ENCODE data around the gene KCNA1. TPM values are rescaled to one million over a fixed set of nuclear protein-coding genes. Genes with fewer than 3 reads are reported as not detected.
"Not testable (repeated sequence)": the region's sequence is repeated elsewhere in the genome, so short reads cannot be mapped to it uniquely, and the experiment has no call there.

KCNA1 gene
- total RNA-seq, 1 experiment from 2014 or later, result 0.98 TPM

- no peak overlapping the region for H2AK5ac ChIP-seq (ENCODE audit: insufficient read length, low read length)
- no peaks in the 10 kb centered on the region for H3K27me3 ChIP-seq (ENCODE audit: insufficient read depth, low read length)
- H3K79me1 ChIP-seq (ENCODE audit: insufficient read depth, low read depth, low read length, poor library complexity, severe bottlenecking), result no peaks in the 10 kb centered on the region
- no peak overlapping the region for H2BK12ac ChIP-seq (ENCODE audit: insufficient read length, low read depth, low read length)
- no peak overlapping the region for H3K4me3 Mint-ChIP-seq
- peaks cover 40% of the 10 kb centered on the region for H3K27me3 Mint-ChIP-seq (ENCODE audit: low read depth)
- H3K27ac ChIP-seq (ENCODE audit: insufficient read length, low read depth, low read length), result no peak overlapping the region
- no peak overlapping the region for H3K4me2 ChIP-seq (ENCODE audit: insufficient read depth, insufficient read length, low read length)
- no peak overlapping the region for H2BK15ac ChIP-seq (ENCODE audit: low read depth, low read length)
- no peak for DNase-seq
- no peak overlapping the region for H4K8ac ChIP-seq (replicated peaks; ENCODE audit: insufficient read length, low read depth, low read length)
- no peak overlapping the region for H4K91ac ChIP-seq (ENCODE audit: insufficient read length, low read depth, low read length)
- H2BK120ac ChIP-seq (ENCODE audit: low read depth, low read length, poor library complexity, severe bottlenecking), result no peak overlapping the region
- no peaks in the 10 kb centered on the region for H4K20me1 ChIP-seq (ENCODE audit: control insufficient read depth, insufficient read depth, insufficient read length)
- H3K4ac ChIP-seq (ENCODE audit: low read depth, low read length), result no peak overlapping the region
- H3K56ac ChIP-seq (ENCODE audit: insufficient read length, low read depth, low read length), result no peak overlapping the region
- H3K9me3 Mint-ChIP-seq, result peaks cover 23% of the 10 kb centered on the region in 2 experiments
- H2BK5ac ChIP-seq (ENCODE audit: insufficient read length, low read length), result no peak overlapping the region
- WGBS (ENCODE audit: extremely low coverage, insufficient read length, low lambda C conversion rate), result no CpG with 5 or more reads among the region's 2 CpGs
- H3K14ac ChIP-seq (ENCODE audit: insufficient read depth, low read length), result no peak overlapping the region
- H4K5ac ChIP-seq (ENCODE audit: insufficient read length, low read depth, low read length), result no peak overlapping the region
- H3K23ac ChIP-seq (ENCODE audit: insufficient read length, low read depth, low read length), result no peak overlapping the region
- no peak overlapping the region for H3K18ac ChIP-seq (ENCODE audit: insufficient read length, low read depth, low read length)
- no peaks in the 10 kb centered on the region for H3K4me1 ChIP-seq (ENCODE audit: insufficient read depth, low read length)
- H2AFZ ChIP-seq (ENCODE audit: low read length), result no peak overlapping the region
- H3T11ph ChIP-seq (ENCODE audit: low read length), result no peak overlapping the region
- H3K36me3 Mint-ChIP-seq (ENCODE audit: insufficient read depth in 1 of 3, low read depth in 3 of 3), result peaks cover 1 to 11% (median 8%) of the 10 kb centered on the region in 3 experiments; a peak in 4 of 7 replicates
- H2BK20ac ChIP-seq (ENCODE audit: low read depth, low read length, poor library complexity, severe bottlenecking), result no peak overlapping the region
- no peaks in the 10 kb centered on the region for H3K4me1 Mint-ChIP-seq
- H3K27ac Mint-ChIP-seq, result no peak overlapping the region
- TF ChIP-seq, protein P1, sequence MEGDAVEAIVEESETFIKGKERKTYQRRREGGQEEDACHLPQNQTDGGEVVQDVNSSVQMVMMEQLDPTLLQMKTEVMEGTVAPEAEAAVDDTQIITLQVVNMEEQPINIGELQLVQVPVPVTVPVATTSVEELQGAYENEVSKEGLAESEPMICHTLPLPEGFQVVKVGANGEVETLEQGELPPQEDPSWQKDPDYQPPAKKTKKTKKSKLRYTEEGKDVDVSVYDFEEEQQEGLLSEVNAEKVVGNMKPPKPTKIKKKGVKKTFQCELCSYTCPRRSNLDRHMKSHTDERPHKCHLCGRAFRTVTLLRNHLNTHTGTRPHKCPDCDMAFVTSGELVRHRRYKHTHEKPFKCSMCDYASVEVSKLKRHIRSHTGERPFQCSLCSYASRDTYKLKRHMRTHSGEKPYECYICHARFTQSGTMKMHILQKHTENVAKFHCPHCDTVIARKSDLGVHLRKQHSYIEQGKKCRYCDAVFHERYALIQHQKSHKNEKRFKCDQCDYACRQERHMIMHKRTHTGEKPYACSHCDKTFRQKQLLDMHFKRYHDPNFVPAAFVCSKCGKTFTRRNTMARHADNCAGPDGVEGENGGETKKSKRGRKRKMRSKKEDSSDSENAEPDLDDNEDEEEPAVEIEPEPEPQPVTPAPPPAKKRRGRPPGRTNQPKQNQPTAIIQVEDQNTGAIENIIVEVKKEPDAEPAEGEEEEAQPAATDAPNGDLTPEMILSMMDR (conservative IDR thresholded peaks at IDR 0.05), result no peak
- H3K79me2 ChIP-seq (ENCODE audit: insufficient read depth, low read length), result no peaks in the 10 kb centered on the region
- peaks cover 6% of the 10 kb centered on the region for H3K9me3 ChIP-seq (ENCODE audit: control insufficient read depth, low read depth, low read length)
- H3K23me2 ChIP-seq (ENCODE audit: insufficient read length, low read depth, low read length, poor library complexity, severe bottlenecking), result no peaks in the 10 kb centered on the region
- H3K9ac ChIP-seq (ENCODE audit: extremely low read depth, insufficient read length, low read length), result no peak overlapping the region
Measured at GRCh38 chr12:4874671-4875070, 35.0 kb upstream of the KCNA1 start.

DNA sequence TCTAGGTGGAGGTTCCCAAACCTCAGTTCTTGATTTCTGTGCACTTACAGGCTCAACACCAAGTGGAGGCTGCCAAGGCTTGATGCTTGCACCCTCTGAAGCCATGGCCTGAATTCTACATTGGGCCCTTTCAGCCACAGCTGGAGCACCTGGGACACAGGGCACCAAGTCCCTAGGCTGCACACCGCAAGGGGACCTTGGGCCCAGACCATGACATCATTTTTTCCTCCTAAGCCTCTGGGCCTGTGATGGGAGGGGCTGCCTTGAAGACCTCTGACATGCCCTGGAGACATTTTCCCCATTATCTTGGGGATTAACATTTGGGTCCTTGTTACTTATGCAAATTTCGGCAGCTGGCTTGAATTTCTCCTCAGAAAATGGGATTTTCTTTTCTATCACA lies 30.2 kb upstream of the KCNA1 start:
- H3K4me1 Mint-ChIP-seq; H3K14ac ChIP-seq (ENCODE audit: insufficient read depth, low read length); H3K4me2 ChIP-seq (ENCODE audit: insufficient read depth, insufficient read length, low read length); H4K91ac ChIP-seq (ENCODE audit: insufficient read length, low read depth, low read length); H2AK5ac ChIP-seq (ENCODE audit: insufficient read length, low read length); H3K23me2 ChIP-seq (ENCODE audit: insufficient read length, low read depth, low read length, poor library complexity, severe bottlenecking); H3K18ac ChIP-seq (ENCODE audit: insufficient read length, low read depth, low read length); H3K27ac Mint-ChIP-seq; H2BK20ac ChIP-seq (ENCODE audit: low read depth, low read length, poor library complexity, severe bottlenecking); H2AFZ ChIP-seq (ENCODE audit: low read length); H4K20me1 ChIP-seq (ENCODE audit: control insufficient read depth, insufficient read depth, insufficient read length); H2BK120ac ChIP-seq (ENCODE audit: low read depth, low read length, poor library complexity, severe bottlenecking); H3K4me3 Mint-ChIP-seq; H3K9ac ChIP-seq (ENCODE audit: extremely low read depth, insufficient read length, low read length); H2BK15ac ChIP-seq (ENCODE audit: low read depth, low read length); H3K27ac ChIP-seq (ENCODE audit: insufficient read length, low read depth, low read length); H4K5ac ChIP-seq (ENCODE audit: insufficient read length, low read depth, low read length); H3T11ph ChIP-seq (ENCODE audit: low read length); H4K8ac ChIP-seq (replicated peaks; ENCODE audit: insufficient read length, low read depth, low read length); DNase-seq; H3K79me2 ChIP-seq (ENCODE audit: insufficient read depth, low read length); H2BK12ac ChIP-seq (ENCODE audit: insufficient read length, low read depth, low read length); H3K27me3 ChIP-seq (ENCODE audit: insufficient read depth, low read length); H3K56ac ChIP-seq (ENCODE audit: insufficient read length, low read depth, low read length); H3K4me1 ChIP-seq (ENCODE audit: insufficient read depth, low read length); H2BK5ac ChIP-seq (ENCODE audit: insufficient read length, low read length); H3K23ac ChIP-seq (ENCODE audit: insufficient read length, low read depth, low read length); H3K4ac ChIP-seq (ENCODE audit: low read depth, low read length); H3K79me1 ChIP-seq (ENCODE audit: insufficient read depth, low read depth, low read length, poor library complexity, severe bottlenecking): not testable (repeated sequence)
- Mint-ChIP-seq H3K9me3 (peaks cover 44 to 47% of the 10 kb centered on the region in 2 experiments), H3K36me3 (ENCODE audit: insufficient read depth in 1 of 3, low read depth in 3 of 3) (peaks cover 6 to 24% (median 14%) of the 10 kb centered on the region in 3 experiments), H3K27me3 (ENCODE audit: low read depth) (peaks cover 46% of the 10 kb centered on the region)
- peaks cover 12% of the 10 kb centered on the region for H3K9me3 ChIP-seq (ENCODE audit: control insufficient read depth, low read depth, low read length)
- no CpG with 5 or more reads among the region's 2 CpGs for WGBS (ENCODE audit: extremely low coverage, insufficient read length, low lambda C conversion rate)
